ENCODE data around the gene NPHS2.

Gene NPHS2

GRCh38 chr1:179509384-179509783, 66.4 kb downstream of the NPHS2 start:
- no peak for TF ChIP-seq ZNF274 (IDR thresholded peaks at IDR 0.05; ENCODE audit: low read depth, low read length)
- H3K4me3 ChIP-seq (ENCODE audit: low read length) = no peak overlapping the region

- TF ChIP-seq ZNF274 (IDR thresholded peaks at IDR 0.05; ENCODE audit: low read depth, low read length) = no peak
- no peak overlapping the region for H3K4me3 ChIP-seq (ENCODE audit: low read length)
These were observed 69.5 kb downstream of the NPHS2 start for GRCh38 chr1:179506199-179506598.
